Activated T-cell treated with anti-CD3 and anti-CD28 coated beads, Interleukin-2, amount 50 U/mL, for 4 hours (primary cell): ENCODE results near the gene NF1. TPM values are rescaled to one million over a fixed set of nuclear protein-coding genes. Genes with fewer than 3 reads are reported as not detected.
"Not testable (repeated sequence)": the region's sequence is repeated elsewhere in the genome, so short reads cannot be mapped to it uniquely, and the experiment has no call there.

Experiments used
- ATAC-seq, 2 donors: fragments of 200-7000 bp; cut with Tn5 transposase; one replicate each; pipeline ENCODE4 v1.10.0; 2021
- DNase-seq: peaks from one replicate; pipeline ENCODE4 v3.0.0-alpha.2; 2020
- H3K27me3 Mint-ChIP-seq: one replicate; pipeline ENCODE4 v1.8.0; 2021; ENCODE audit warnings: low read depth, mixed read lengths
- H3K36me3 Mint-ChIP-seq: one replicate; pipeline ENCODE4 v1.8.0; 2022; ENCODE audit warnings: mixed read lengths; ENCODE audit not compliant: insufficient read depth
- H3K4me1 Mint-ChIP-seq: one replicate; pipeline ENCODE4 v1.8.0; 2021; ENCODE audit warnings: low read depth, mixed read lengths
- H3K4me3 Mint-ChIP-seq: one replicate; pipeline ENCODE4 v1.8.0; 2021; ENCODE audit warnings: mild to moderate bottlenecking, moderate library complexity, mixed read lengths
- H3K9me3 Mint-ChIP-seq: one replicate; pipeline ENCODE4 v1.8.0; 2021; ENCODE audit warnings: mixed read lengths
- total RNA-seq, 3 donors: library from RNA; stranded (reverse); gene quantifications; one replicate each; pipeline ENCODE4 v1.2.1, GENCODE V29; 2021

The NF1 gene
- total RNA-seq, 3 donors from 2014 or later = 14.2 to 17.9 (median 15.2) TPM

GRCh38 chr17:31067691-31068184 is 27.0 kb upstream of the NF1 start:
- Mint-ChIP-seq H3K36me3 (no peaks in the 10 kb centered on the region), H3K4me1 (no peaks in the 10 kb centered on the region), H3K9me3 (no peaks in the 10 kb centered on the region), H3K4me3 (no peak overlapping the region), H3K27me3 (no peaks in the 10 kb centered on the region)
- DNase-seq = no peak
- no peak for ATAC-seq

- no peaks in the 10 kb centered on the region for H3K9me3 Mint-ChIP-seq
- ATAC-seq (peak; percentile 54 to 70), DNase-seq (peak; percentile 25)
- H3K4me1 Mint-ChIP-seq = no peaks in the 10 kb centered on the region
- no peaks in the 10 kb centered on the region for H3K36me3 Mint-ChIP-seq
- no peaks in the 10 kb centered on the region for H3K27me3 Mint-ChIP-seq
- H3K4me3 Mint-ChIP-seq = no peak overlapping the region
Observed at GRCh38 chr17:31068291-31068690, 26.5 kb upstream of the NF1 start.

- ATAC-seq = no peak
- Mint-ChIP-seq H3K4me1 (no peaks in the 10 kb centered on the region), H3K9me3 (no peaks in the 10 kb centered on the region), H3K36me3 (no peaks in the 10 kb centered on the region), H3K27me3 (no peaks in the 10 kb centered on the region), H3K4me3 (no peak overlapping the region)
- DNase-seq = no peak
Observed at GRCh38 chr17:31072186-31072585, 22.6 kb upstream of the NF1 start.

- ATAC-seq (no peak), DNase-seq (no peak)
- no peaks in the 10 kb centered on the region for H3K27me3 Mint-ChIP-seq
- no peaks in the 10 kb centered on the region for H3K9me3 Mint-ChIP-seq
- no peak overlapping the region for H3K4me3 Mint-ChIP-seq
- H3K4me1 Mint-ChIP-seq = no peaks in the 10 kb centered on the region
- no peaks in the 10 kb centered on the region for H3K36me3 Mint-ChIP-seq
Observed at GRCh38 chr17:31073411-31073810, 21.4 kb upstream of the NF1 start.

- no peaks in the 10 kb centered on the region for H3K27me3 Mint-ChIP-seq
- DNase-seq (no peak), ATAC-seq (no peak)
- H3K36me3 Mint-ChIP-seq = no peaks in the 10 kb centered on the region
- H3K9me3 Mint-ChIP-seq = no peaks in the 10 kb centered on the region
- no peak overlapping the region for H3K4me3 Mint-ChIP-seq
- H3K4me1 Mint-ChIP-seq = no peaks in the 10 kb centered on the region
Observed at GRCh38 chr17:31074772-31075555, 19.8 kb upstream of the NF1 start.

GRCh38 chr17:31078290-31078689 is 16.5 kb upstream of the NF1 start:
- no peaks in the 10 kb centered on the region for H3K9me3 Mint-ChIP-seq
- no peaks in the 10 kb centered on the region for H3K27me3 Mint-ChIP-seq
- H3K36me3 Mint-ChIP-seq = no peaks in the 10 kb centered on the region
- no peak for DNase-seq
- no peak for ATAC-seq
- H3K4me3 Mint-ChIP-seq = no peak overlapping the region
- no peaks in the 10 kb centered on the region for H3K4me1 Mint-ChIP-seq

- DNase-seq = no peak
- no peak for ATAC-seq
- Mint-ChIP-seq H3K9me3 (no peaks in the 10 kb centered on the region), H3K36me3 (no peaks in the 10 kb centered on the region), H3K27me3 (no peaks in the 10 kb centered on the region), H3K4me3 (no peak overlapping the region), H3K4me1 (no peaks in the 10 kb centered on the region)
Observed at GRCh38 chr17:31079731-31080130, 15.0 kb upstream of the NF1 start.

GRCh38 chr17:31085563-31085962 is 9.2 kb upstream of the NF1 start:
- no peaks in the 10 kb centered on the region for H3K4me1 Mint-ChIP-seq
- no peak for ATAC-seq

GRCh38 chr17:31089471-31089870 is 5.3 kb upstream of the NF1 start:
- Mint-ChIP-seq H3K4me1 (no peaks in the 10 kb centered on the region), H3K27me3 (no peaks in the 10 kb centered on the region), H3K36me3 (no peaks in the 10 kb centered on the region), H3K9me3 (no peaks in the 10 kb centered on the region), H3K4me3 (no peak overlapping the region)
- no peak for ATAC-seq
- DNase-seq = no peak

More at GRCh38 chr17:31085563-31085962, 9.2 kb upstream of the NF1 start:
- no peak overlapping the region for H3K4me3 Mint-ChIP-seq
- no peaks in the 10 kb centered on the region for H3K9me3 Mint-ChIP-seq
- no peaks in the 10 kb centered on the region for H3K36me3 Mint-ChIP-seq
- no peak for DNase-seq
- H3K27me3 Mint-ChIP-seq = no peaks in the 10 kb centered on the region

GRCh38 chr17:31090650-31091049 is 4.1 kb upstream of the NF1 start:
- H3K4me3 Mint-ChIP-seq, H3K4me1 Mint-ChIP-seq, H3K27me3 Mint-ChIP-seq, H3K36me3 Mint-ChIP-seq, ATAC-seq, DNase-seq, H3K9me3 Mint-ChIP-seq: not testable (repeated sequence)

- Mint-ChIP-seq H3K9me3 (no peaks in the 10 kb centered on the region), H3K4me3 (peak overlapping the region; percentile 29), H3K36me3 (no peaks in the 10 kb centered on the region), H3K27me3 (no peaks in the 10 kb centered on the region), H3K4me1 (peaks cover 11% of the 10 kb centered on the region)
- no peak for ATAC-seq
- no peak for DNase-seq
Observed at GRCh38 chr17:31092475-31093064, 2.2 kb upstream of the NF1 start.

GRCh38 chr17:31093866-31094599 is 744 bp upstream of the NF1 start:
- ATAC-seq (no peak), DNase-seq (no peak)
- Mint-ChIP-seq H3K4me3 (peak overlapping the region; percentile 95), H3K27me3 (no peaks in the 10 kb centered on the region), H3K36me3 (no peaks in the 10 kb centered on the region), H3K9me3 (no peaks in the 10 kb centered on the region), H3K4me1 (peaks cover 11% of the 10 kb centered on the region)

- H3K36me3 Mint-ChIP-seq = no peaks in the 10 kb centered on the region
- DNase-seq (peak; percentile 15), ATAC-seq (peak; percentile 34 to 39)
- peak overlapping the region; percentile 95 for H3K4me3 Mint-ChIP-seq
- no peaks in the 10 kb centered on the region for H3K27me3 Mint-ChIP-seq
- H3K4me1 Mint-ChIP-seq = peaks cover 11% of the 10 kb centered on the region
- no peaks in the 10 kb centered on the region for H3K9me3 Mint-ChIP-seq
Observed at GRCh38 chr17:31095236-31096105, 694 bp downstream of the NF1 start.

- ATAC-seq (peak in 1 of 2 donors; percentile 8), DNase-seq (no peak)
- no peaks in the 10 kb centered on the region for H3K9me3 Mint-ChIP-seq
- no peaks in the 10 kb centered on the region for H3K27me3 Mint-ChIP-seq
- H3K36me3 Mint-ChIP-seq = no peaks in the 10 kb centered on the region
- H3K4me1 Mint-ChIP-seq = peaks cover 11% of the 10 kb centered on the region
- peak overlapping the region; percentile 95 for H3K4me3 Mint-ChIP-seq
Observed at GRCh38 chr17:31096106-31096436, 1.3 kb downstream of the NF1 start.
